Measurements from ENCODE around the gene C2CD4B.
A peak's percentile ranks its signal among the peaks of the same experiment; 100 is the strongest.

The C2CD4B gene

GRCh38 chr15:62124973-62125303, 40.1 kb downstream of the C2CD4B start:
- Histone ChIP-seq H3K14ac (ENCODE audit: low read length) (no peak overlapping the region), H3K18ac (ENCODE audit: low read length) (no peak overlapping the region), H2BK15ac (ENCODE audit: low read length) (no peak overlapping the region), H3K27me3 (ENCODE audit: control insufficient read depth in 3 of 3, insufficient read depth in 3 of 3, low read depth in 1 of 3, low read length in 3 of 3) (peaks cover 0 to 2% (median 0%) of the 10 kb centered on the region in 3 experiments), H3K23ac (ENCODE audit: low read depth, low read length, poor library complexity) (no peak overlapping the region), H2AK5ac (ENCODE audit: low read depth, low read length) (no peak overlapping the region), H3K4ac (ENCODE audit: low read length) (no peak overlapping the region), H3K4me3 (ENCODE audit: low read length in 2 of 2) (no peak overlapping the region), H3K36me3 (replicated peaks in 1 of 2; ENCODE audit: control insufficient read depth in 2 of 2, insufficient read depth in 2 of 2, low read length in 2 of 2) (no peaks in the 10 kb centered on the region), H2BK5ac (ENCODE audit: low read length) (no peak overlapping the region), H3K4me2 (ENCODE audit: insufficient read depth, low read length, poor library complexity, severe bottlenecking) (no peak overlapping the region), H4K8ac (ENCODE audit: low read depth, low read length) (no peak overlapping the region), H3K9ac (ENCODE audit: low read depth, low read length, poor library complexity) (no peak overlapping the region), H3K4me1 (ENCODE audit: control insufficient read depth in 2 of 2, insufficient read depth in 1 of 2, low read depth in 1 of 2, low read length in 2 of 2) (no peaks in the 10 kb centered on the region), H3K27ac (replicated peaks; ENCODE audit: low read length) (no peak overlapping the region), H3K9me3 (replicated peaks in 1 of 2; ENCODE audit: control insufficient read depth in 2 of 2, insufficient read depth in 1 of 2, low read depth in 1 of 2, low read length in 2 of 2) (no peaks in the 10 kb centered on the region), H3K79me1 (ENCODE audit: low read depth, low read length) (no peaks in the 10 kb centered on the region), H2BK120ac (ENCODE audit: low read depth, low read length) (no peak overlapping the region), H2AFZ (ENCODE audit: low read length) (no peak overlapping the region), H2BK12ac (ENCODE audit: low read length) (no peak overlapping the region), H4K91ac (ENCODE audit: low read depth, low read length, poor library complexity) (no peak overlapping the region)
- no peak for DNase-seq (ENCODE audit: low spot score)
- no CpG with 5 or more reads among the region's 2 CpGs for WGBS, 2 donors (ENCODE audit: extremely low coverage in 2 of 2, insufficient read length in 2 of 2, insufficient replicate concordance in 1 of 2)

DNA sequence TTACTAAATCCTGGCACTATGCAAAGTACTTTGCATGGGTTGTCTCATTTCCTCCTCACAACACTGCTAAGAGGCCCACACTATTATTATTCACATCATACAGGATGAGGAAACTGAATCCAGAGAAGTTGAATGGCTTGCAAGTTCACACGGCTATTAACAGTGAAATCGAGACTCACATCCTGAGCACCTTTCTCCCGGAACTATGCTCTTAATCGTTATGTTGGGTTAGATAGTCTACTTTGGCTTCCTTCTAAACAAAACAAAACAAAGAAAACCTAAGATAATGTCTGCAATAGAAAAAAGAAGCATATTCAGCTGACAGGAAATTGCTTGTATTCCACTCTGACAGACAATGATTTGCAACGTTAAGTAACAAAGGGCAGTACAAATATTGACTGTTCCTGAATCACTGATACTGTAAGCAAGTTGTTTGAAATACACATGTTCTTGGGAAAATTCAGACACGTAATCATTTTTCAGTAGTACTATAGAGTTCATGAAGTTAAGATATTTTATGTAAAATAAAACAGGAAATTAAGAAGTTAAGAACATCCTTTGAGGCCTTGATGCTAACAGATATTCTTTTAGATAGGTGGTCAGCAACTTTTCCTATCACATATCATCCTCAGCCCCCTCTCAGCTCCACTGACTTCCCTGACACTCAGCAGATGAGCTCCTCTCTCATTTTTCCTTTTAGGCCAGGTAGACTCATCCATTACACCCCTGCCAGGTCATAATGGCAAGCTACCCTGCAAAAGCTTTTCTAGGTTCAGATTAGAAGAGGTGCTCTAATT, 40.7 kb downstream of the C2CD4B start:
- Histone ChIP-seq H2BK15ac (ENCODE audit: low read length) (no peak overlapping the region), H2BK12ac (ENCODE audit: low read length) (no peak overlapping the region), H3K4me1 (ENCODE audit: control insufficient read depth in 2 of 2, insufficient read depth in 1 of 2, low read depth in 1 of 2, low read length in 2 of 2) (peaks cover 0 to under 1% of the 10 kb centered on the region in 2 donors), H3K9ac (ENCODE audit: low read depth, low read length, poor library complexity) (no peak overlapping the region), H4K8ac (ENCODE audit: low read depth, low read length) (no peak overlapping the region), H2AK5ac (ENCODE audit: low read depth, low read length) (no peak overlapping the region), H3K4me2 (ENCODE audit: insufficient read depth, low read length, poor library complexity, severe bottlenecking) (no peak overlapping the region), H3K14ac (ENCODE audit: low read length) (no peak overlapping the region), H2BK120ac (ENCODE audit: low read depth, low read length) (no peak overlapping the region), H3K4me3 (ENCODE audit: low read length in 2 of 2) (no peak overlapping the region), H2BK5ac (ENCODE audit: low read length) (no peak overlapping the region), H3K9me3 (replicated peaks in 1 of 2; ENCODE audit: control insufficient read depth in 2 of 2, insufficient read depth in 1 of 2, low read depth in 1 of 2, low read length in 2 of 2) (no peaks in the 10 kb centered on the region), H3K36me3 (replicated peaks in 1 of 2; ENCODE audit: control insufficient read depth in 2 of 2, insufficient read depth in 2 of 2, low read length in 2 of 2) (no peaks in the 10 kb centered on the region), H3K27ac (replicated peaks; ENCODE audit: low read length) (no peak overlapping the region), H3K18ac (ENCODE audit: low read length) (no peak overlapping the region), H3K23ac (ENCODE audit: low read depth, low read length, poor library complexity) (no peak overlapping the region), H3K4ac (ENCODE audit: low read length) (no peak overlapping the region), H3K27me3 (ENCODE audit: control insufficient read depth in 3 of 3, insufficient read depth in 3 of 3, low read depth in 1 of 3, low read length in 3 of 3) (peaks cover 0 to 2% (median 0%) of the 10 kb centered on the region in 3 experiments), H3K79me1 (ENCODE audit: low read depth, low read length) (no peaks in the 10 kb centered on the region), H2AFZ (ENCODE audit: low read length) (peak overlapping the region; percentile 62), H4K91ac (ENCODE audit: low read depth, low read length, poor library complexity) (no peak overlapping the region)
- no peak for DNase-seq (ENCODE audit: low spot score)
- no CpG with 5 or more reads among the region's 6 CpGs for WGBS, 2 donors (ENCODE audit: extremely low coverage in 2 of 2, insufficient read length in 2 of 2, insufficient replicate concordance in 1 of 2)

DNA sequence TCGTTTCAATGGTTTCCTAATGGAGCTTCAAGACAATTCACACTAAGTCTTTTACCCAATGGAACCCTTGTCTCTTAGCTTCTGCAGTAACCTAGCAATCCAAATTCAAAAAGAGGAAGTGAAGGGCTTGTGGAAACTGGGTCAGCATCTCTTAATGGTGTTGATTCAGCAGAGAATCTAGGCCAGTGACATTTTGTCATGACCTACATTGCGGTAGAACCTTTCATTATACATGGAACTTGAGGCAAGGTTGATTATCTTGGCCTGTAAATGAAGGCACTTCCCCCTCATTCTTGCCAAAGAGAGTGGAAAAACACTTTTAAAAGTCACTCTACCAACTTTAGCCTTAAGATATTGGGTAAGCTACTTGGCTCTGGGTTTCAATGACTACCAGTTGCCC, 42.8 kb downstream of the C2CD4B start:
- peaks cover 2 to 4% of the 10 kb centered on the region in 2 donors for H3K4me1 ChIP-seq (ENCODE audit: control insufficient read depth in 2 of 2, insufficient read depth in 1 of 2, low read depth in 1 of 2, low read length in 2 of 2)
- no peak overlapping the region for H2BK12ac ChIP-seq (ENCODE audit: low read length)
- H3K27me3 ChIP-seq (ENCODE audit: control insufficient read depth in 3 of 3, insufficient read depth in 3 of 3, low read depth in 1 of 3, low read length in 3 of 3), result no peaks in the 10 kb centered on the region
- no peak overlapping the region for H3K4ac ChIP-seq (ENCODE audit: low read length)
- WGBS, 2 donors (ENCODE audit: extremely low coverage in 2 of 2, insufficient read length in 2 of 2, insufficient replicate concordance in 1 of 2), result no CpG with 5 or more reads among the region's 2 CpGs
- H2BK15ac ChIP-seq (ENCODE audit: low read length), result no peak overlapping the region
- no peak overlapping the region for H4K91ac ChIP-seq (ENCODE audit: low read depth, low read length, poor library complexity)
- H3K4me2 ChIP-seq (ENCODE audit: insufficient read depth, low read length, poor library complexity, severe bottlenecking), result no peak overlapping the region
- H2BK5ac ChIP-seq (ENCODE audit: low read length), result no peak overlapping the region
- H3K9me3 ChIP-seq (replicated peaks in 1 of 2; ENCODE audit: control insufficient read depth in 2 of 2, insufficient read depth in 1 of 2, low read depth in 1 of 2, low read length in 2 of 2), result no peaks in the 10 kb centered on the region
- H3K27ac ChIP-seq (replicated peaks; ENCODE audit: low read length), result no peak overlapping the region
- DNase-seq (ENCODE audit: low spot score), result no peak
- H3K4me3 ChIP-seq (ENCODE audit: low read length in 2 of 2), result no peak overlapping the region
- no peaks in the 10 kb centered on the region for H3K79me1 ChIP-seq (ENCODE audit: low read depth, low read length)
- H4K8ac ChIP-seq (ENCODE audit: low read depth, low read length), result no peak overlapping the region
- no peaks in the 10 kb centered on the region for H3K36me3 ChIP-seq (replicated peaks in 1 of 2; ENCODE audit: control insufficient read depth in 2 of 2, insufficient read depth in 2 of 2, low read length in 2 of 2)
- no peak overlapping the region for H3K14ac ChIP-seq (ENCODE audit: low read length)
- no peak overlapping the region for H2BK120ac ChIP-seq (ENCODE audit: low read depth, low read length)
- no peak overlapping the region for H2AFZ ChIP-seq (ENCODE audit: low read length)
- no peak overlapping the region for H3K9ac ChIP-seq (ENCODE audit: low read depth, low read length, poor library complexity)
- no peak overlapping the region for H3K23ac ChIP-seq (ENCODE audit: low read depth, low read length, poor library complexity)
- no peak overlapping the region for H3K18ac ChIP-seq (ENCODE audit: low read length)
- no peak overlapping the region for H2AK5ac ChIP-seq (ENCODE audit: low read depth, low read length)

- no peaks in the 10 kb centered on the region for H3K36me3 ChIP-seq (replicated peaks in 1 of 2; ENCODE audit: control insufficient read depth in 2 of 2, insufficient read depth in 2 of 2, low read length in 2 of 2)
- no peak overlapping the region for H3K4me2 ChIP-seq (ENCODE audit: insufficient read depth, low read length, poor library complexity, severe bottlenecking)
- H3K4ac ChIP-seq (ENCODE audit: low read length), result no peak overlapping the region
- no peak for DNase-seq (ENCODE audit: low spot score)
- no peak overlapping the region for H2BK120ac ChIP-seq (ENCODE audit: low read depth, low read length)
- H3K27me3 ChIP-seq (ENCODE audit: control insufficient read depth in 3 of 3, insufficient read depth in 3 of 3, low read depth in 1 of 3, low read length in 3 of 3), result no peaks in the 10 kb centered on the region
- H3K4me3 ChIP-seq (ENCODE audit: low read length in 2 of 2), result no peak overlapping the region
- no peak overlapping the region for H2BK15ac ChIP-seq (ENCODE audit: low read length)
- no peak overlapping the region for H2AK5ac ChIP-seq (ENCODE audit: low read depth, low read length)
- H2BK5ac ChIP-seq (ENCODE audit: low read length), result no peak overlapping the region
- no peak overlapping the region for H2BK12ac ChIP-seq (ENCODE audit: low read length)
- no peak overlapping the region for H3K27ac ChIP-seq (replicated peaks; ENCODE audit: low read length)
- no peak overlapping the region for H4K8ac ChIP-seq (ENCODE audit: low read depth, low read length)
- no peak overlapping the region for H3K14ac ChIP-seq (ENCODE audit: low read length)
- no peak overlapping the region for H3K23ac ChIP-seq (ENCODE audit: low read depth, low read length, poor library complexity)
- no peaks in the 10 kb centered on the region for H3K79me1 ChIP-seq (ENCODE audit: low read depth, low read length)
- H4K91ac ChIP-seq (ENCODE audit: low read depth, low read length, poor library complexity), result no peak overlapping the region
- no peaks in the 10 kb centered on the region for H3K9me3 ChIP-seq (replicated peaks in 1 of 2; ENCODE audit: control insufficient read depth in 2 of 2, insufficient read depth in 1 of 2, low read depth in 1 of 2, low read length in 2 of 2)
- no CpG with 5 or more reads among the region's 8 CpGs for WGBS, 2 donors (ENCODE audit: extremely low coverage in 2 of 2, insufficient read length in 2 of 2, insufficient replicate concordance in 1 of 2)
- no peak overlapping the region for H2AFZ ChIP-seq (ENCODE audit: low read length)
- H3K18ac ChIP-seq (ENCODE audit: low read length), result no peak overlapping the region
- no peak overlapping the region for H3K9ac ChIP-seq (ENCODE audit: low read depth, low read length, poor library complexity)
- peaks cover 2 to 4% of the 10 kb centered on the region in 2 donors for H3K4me1 ChIP-seq (ENCODE audit: control insufficient read depth in 2 of 2, insufficient read depth in 1 of 2, low read depth in 1 of 2, low read length in 2 of 2)
Measured at GRCh38 chr15:62121273-62122015, 43.6 kb downstream of the C2CD4B start.
